H1 (cell line): ENCODE results near the gene HTR3E. TPM values are rescaled to one million over a fixed set of nuclear protein-coding genes. Genes with fewer than 3 reads are reported as not detected.

ENCODE experiments used
- ASH2L ChIP-seq: fragments of 200-600, 300-600 bp; sonication (generic); IDR thresholded peaks from one replicate; pipeline ENCODE4 v1.7.1; 2017; ENCODE audit warnings: low read length
- CBX8 ChIP-seq: fragments of 300-800, 300-1000 bp; sonication (generic); IDR thresholded peaks from 2 replicates; pipeline ENCODE4 v1.7.1; 2016; ENCODE audit warnings: low read depth, low read length, borderline replicate concordance
- CEBPB ChIP-seq: IDR thresholded peaks from 2 replicates; pipeline ENCODE4 v1.6.1; 2012; ENCODE audit warnings: low read depth, low read length
- EGR1 ChIP-seq: IDR thresholded peaks from 2 replicates; pipeline ENCODE4 v1.6.1; 2011; ENCODE audit warnings: low read depth, low read length, borderline replicate concordance
- EP300 ChIP-seq, 2 experiments: IDR thresholded peaks; 1 replicate in 1 of 2; 2 replicates in 1 of 2; pipeline ENCODE4 v1.6.1; 2011 to 2012; ENCODE audit warnings: low read depth in 2 of 2, low read length in 2 of 2, mild to moderate bottlenecking in 2 of 2, borderline replicate concordance in 1 of 2, inconsistent platforms in 1 of 2, moderate library complexity in 1 of 2
- FOSL1 ChIP-seq: IDR thresholded peaks from 2 replicates; pipeline ENCODE4 v1.6.1; 2011; ENCODE audit warnings: mild to moderate bottlenecking, low read depth, low read length, moderate library complexity; ENCODE audit not compliant: insufficient read depth
- GTF2F1 ChIP-seq: IDR thresholded peaks from 2 replicates; pipeline ENCODE4 v1.6.1; 2012; ENCODE audit warnings: low read depth, low read length, improper control_type of control experiment, borderline replicate concordance
- KDM4A ChIP-seq: IDR thresholded peaks from one replicate; pipeline ENCODE4 v1.7.1; 2012; ENCODE audit warnings: low read depth, mild to moderate bottlenecking, moderate library complexity, low read length, inconsistent platforms; ENCODE audit not compliant: severe bottlenecking
- MAFK ChIP-seq: IDR thresholded peaks from 2 replicates; pipeline ENCODE4 v1.6.1; 2012; ENCODE audit warnings: low read depth, mild to moderate bottlenecking, improper control_type of control experiment, low read length
- NRF1 ChIP-seq: IDR thresholded peaks from 2 replicates; pipeline ENCODE4 v1.6.1; 2011; ENCODE audit warnings: mild to moderate bottlenecking, low read depth, low read length, improper control_type of control experiment
- PHF8 ChIP-seq: fragments of 200-600 bp; sonication (generic); conservative IDR thresholded peaks from 2 replicates; pipeline ENCODE4 v1.7.1; 2012; ENCODE audit warnings: low read depth, mild to moderate bottlenecking, inconsistent platforms, low read length, moderate library complexity
- POLR2A ChIP-seq, 2 experiments: IDR thresholded peaks; 1 replicate in 1 of 2; 2 replicates in 1 of 2; pipeline ENCODE4 v1.6.1; 2011; ENCODE audit warnings: low read depth in 2 of 2, low read length in 2 of 2, mild to moderate bottlenecking in 2 of 2; ENCODE audit errors: control extremely low read depth in 1 of 2
- POLR2AphosphoS5 ChIP-seq: IDR thresholded peaks from 2 replicates; pipeline ENCODE4 v1.6.1; 2011; ENCODE audit warnings: low read depth, low read length
- RAD21 ChIP-seq, 2 experiments: IDR thresholded peaks in 1 of 2; conservative IDR thresholded peaks in 1 of 2; 2 replicates each; pipeline ENCODE4 v1.6.1; 2011; ENCODE audit warnings: low read depth in 2 of 2, low read length in 2 of 2, improper control_type of control experiment in 1 of 2, inconsistent platforms in 1 of 2, mild to moderate bottlenecking in 1 of 2, moderate library complexity in 1 of 2
- RBBP5 ChIP-seq: IDR thresholded peaks from 2 replicates; pipeline ENCODE4 v1.7.1; 2012; ENCODE audit warnings: low read depth, mild to moderate bottlenecking, inconsistent platforms, low read length, moderate library complexity, borderline replicate concordance
- SIN3A ChIP-seq, 2 experiments: IDR thresholded peaks in 1 of 2; conservative IDR thresholded peaks in 1 of 2; 2 replicates each; pipeline ENCODE4 v1.6.1; 2011 to 2012; ENCODE audit warnings: low read length in 2 of 2, improper control_type of control experiment in 1 of 2, low read depth in 1 of 2, mild to moderate bottlenecking in 1 of 2
- SP2 ChIP-seq: IDR thresholded peaks from 2 replicates; pipeline ENCODE4 v1.6.1; 2012; ENCODE audit warnings: mild to moderate bottlenecking, low read length, inconsistent platforms
- TAF7 ChIP-seq: optimal IDR thresholded peaks from 2 replicates; pipeline ENCODE3; 2011; ENCODE audit warnings: low read depth, mild to moderate bottlenecking, inconsistent platforms, low read length, moderate library complexity, borderline replicate concordance
- TBP ChIP-seq: IDR thresholded peaks from 2 replicates; pipeline ENCODE4 v1.6.1; 2011; ENCODE audit warnings: low read depth, low read length, improper control_type of control experiment
- TCF12 ChIP-seq: IDR thresholded peaks from 2 replicates; pipeline ENCODE4 v1.6.1; 2011; ENCODE audit warnings: low read depth, mild to moderate bottlenecking, low read length
- USF2 ChIP-seq: IDR thresholded peaks from 2 replicates; pipeline ENCODE4 v1.6.1; 2011; ENCODE audit warnings: low read length, improper control_type of control experiment
- YY1 ChIP-seq: IDR thresholded peaks from 2 replicates; pipeline ENCODE4 v1.6.1; 2011; ENCODE audit warnings: low read depth, mild to moderate bottlenecking, low read length
- polyA plus RNA-seq, 7 experiments: library from polyadenylated mRNA; depleted of rRNA in 3 of 7; stranded (reverse) in 5 of 7; unstranded in 2 of 7; fragments of >200 nt in 5 of 7; fragments of 200-250 nt in 2 of 7; gene quantifications; 1 replicate in 5 of 7; 2 replicates in 1 of 7; 4 replicates in 1 of 7; pipeline versions ENCODE4 v1.2.1 to v1.2.3, GENCODE V29; 2011 to 2013; ENCODE audit warnings: missing spikeins in 2 of 7, mixed read lengths in 2 of 7
- total RNA-seq: library from RNA; stranded (reverse); fragmentation: NEBNext Ultra II Directional; extraction: Animal tissue kit (Norgen Biotek cat#: 25700); gene quantifications from 2 replicates; pipeline ENCODE4 v1.2.1, GENCODE V29; 2021
- TF ChIP-seq, protein P1 (sequence below): IDR thresholded peaks from 2 replicates; pipeline ENCODE4 v1.6.1; 2012; ENCODE audit warnings: inconsistent platforms

The HTR3E gene
- total and polyA plus RNA-seq, 2 of the 8 experiments (the other 6 are each of a cell fraction or from before 2014, with no cell fraction given), result not detected

DNA sequence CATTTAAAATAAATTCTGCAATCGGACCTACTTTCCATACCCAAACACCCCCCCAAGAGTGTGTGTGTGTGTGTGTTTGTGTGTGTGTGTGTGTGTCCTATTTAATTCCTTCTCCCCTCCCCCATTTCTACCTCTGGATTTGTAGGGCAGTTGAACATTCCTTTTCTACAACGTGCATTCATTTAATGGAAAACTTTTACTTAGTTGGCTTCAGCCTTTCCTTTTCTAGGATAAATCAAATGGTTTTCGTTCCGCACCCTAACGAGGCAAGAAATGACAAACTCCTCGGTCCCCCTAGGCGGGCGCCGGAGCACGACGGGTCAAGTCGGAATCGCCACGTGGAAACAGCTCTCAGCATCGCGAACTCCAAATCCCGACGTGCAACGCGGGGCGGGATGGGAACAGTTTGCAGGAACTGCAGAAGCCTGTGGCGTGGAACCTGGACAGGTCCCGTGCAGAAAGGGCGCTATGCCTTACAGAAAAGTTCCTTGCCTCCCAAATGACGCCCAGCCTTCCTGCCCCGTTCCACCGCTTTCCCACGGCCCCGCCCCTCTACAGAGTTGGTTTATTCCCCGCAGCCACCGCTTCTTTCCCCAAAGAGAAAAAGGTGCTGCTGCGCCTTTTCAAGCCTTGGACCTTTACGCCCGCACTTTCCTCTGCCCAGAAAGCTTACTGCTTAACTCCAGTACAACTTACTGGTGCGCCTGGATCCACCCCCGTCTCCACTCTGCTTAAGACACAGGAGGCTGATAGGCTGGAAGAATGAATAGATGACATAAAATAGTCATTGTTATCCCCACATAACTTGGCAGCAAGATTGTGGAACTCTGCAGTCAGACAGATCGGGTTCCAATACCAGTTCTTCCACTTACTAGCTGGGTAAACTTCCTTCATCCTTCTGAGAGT is 37.2 kb downstream of the HTR3E start (continued):
- TF ChIP-seq GTF2F1 (no peak), RAD21 (IDR thresholded peaks at IDR 0.05 in 1 of 2, conservative IDR thresholded peaks at IDR 0.05 in 1 of 2; ENCODE audit: low read depth in 2 of 2, low read length in 2 of 2) (no peak), EP300 (IDR thresholded peaks at IDR 0.05; ENCODE audit: borderline replicate concordance in 1 of 2, low read depth in 2 of 2, low read length in 2 of 2) (no peak), KDM4A (peak; percentile 64), YY1 (no peak), USF2 (no peak), POLR2A (IDR thresholded peaks at IDR 0.05; ENCODE audit: control extremely low read depth in 1 of 2, low read depth in 2 of 2, low read length in 2 of 2) (no peak), TAF7 (no peak), TBP (no peak), POLR2AphosphoS5 (no peak), CBX8 (no peak), FOSL1 (no peak), EGR1 (no peak), TCF12 (no peak), SP2 (no peak), MAFK (no peak), ASH2L (peak; percentile 64), NRF1 (no peak), CEBPB (no peak), RBBP5 (no peak), SIN3A (conservative IDR thresholded peaks at IDR 0.05 in 1 of 2, IDR thresholded peaks at IDR 0.05 in 1 of 2; ENCODE audit: low read depth in 1 of 2, low read length in 2 of 2) (peak; percentile 60 to 76; a peak in 1 of 4 replicates), PHF8 (no peak)
- TF ChIP-seq, protein P1, sequence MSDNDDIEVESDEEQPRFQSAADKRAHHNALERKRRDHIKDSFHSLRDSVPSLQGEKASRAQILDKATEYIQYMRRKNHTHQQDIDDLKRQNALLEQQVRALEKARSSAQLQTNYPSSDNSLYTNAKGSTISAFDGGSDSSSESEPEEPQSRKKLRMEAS, result peak; percentile 98
